ENCODE results near the gene SGCG.

DNA sequence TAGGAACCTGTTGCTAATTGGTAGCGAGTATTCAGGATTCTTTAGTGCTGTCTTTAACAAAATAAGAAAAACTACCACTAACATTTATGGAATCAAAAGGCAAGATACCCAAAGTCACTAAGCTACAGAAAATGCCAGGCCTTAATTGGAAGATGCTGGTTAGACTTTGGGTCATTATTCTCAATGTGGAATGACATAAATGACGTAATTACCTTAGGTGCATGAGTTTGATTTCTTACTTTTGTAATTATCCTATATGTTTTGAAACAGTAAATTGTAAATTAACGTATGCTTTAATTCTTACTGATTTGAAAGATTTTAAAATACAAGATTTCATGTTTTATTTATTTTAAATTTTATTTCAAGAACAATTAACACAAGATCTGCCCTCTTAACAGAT lies 25.0 kb downstream of the SGCG start:
- TF ChIP-seq, protein P1, sequence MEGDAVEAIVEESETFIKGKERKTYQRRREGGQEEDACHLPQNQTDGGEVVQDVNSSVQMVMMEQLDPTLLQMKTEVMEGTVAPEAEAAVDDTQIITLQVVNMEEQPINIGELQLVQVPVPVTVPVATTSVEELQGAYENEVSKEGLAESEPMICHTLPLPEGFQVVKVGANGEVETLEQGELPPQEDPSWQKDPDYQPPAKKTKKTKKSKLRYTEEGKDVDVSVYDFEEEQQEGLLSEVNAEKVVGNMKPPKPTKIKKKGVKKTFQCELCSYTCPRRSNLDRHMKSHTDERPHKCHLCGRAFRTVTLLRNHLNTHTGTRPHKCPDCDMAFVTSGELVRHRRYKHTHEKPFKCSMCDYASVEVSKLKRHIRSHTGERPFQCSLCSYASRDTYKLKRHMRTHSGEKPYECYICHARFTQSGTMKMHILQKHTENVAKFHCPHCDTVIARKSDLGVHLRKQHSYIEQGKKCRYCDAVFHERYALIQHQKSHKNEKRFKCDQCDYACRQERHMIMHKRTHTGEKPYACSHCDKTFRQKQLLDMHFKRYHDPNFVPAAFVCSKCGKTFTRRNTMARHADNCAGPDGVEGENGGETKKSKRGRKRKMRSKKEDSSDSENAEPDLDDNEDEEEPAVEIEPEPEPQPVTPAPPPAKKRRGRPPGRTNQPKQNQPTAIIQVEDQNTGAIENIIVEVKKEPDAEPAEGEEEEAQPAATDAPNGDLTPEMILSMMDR (conservative IDR thresholded peaks at IDR 0.05; ENCODE audit: low read depth, low read length) = no peak
- TF ChIP-seq RAD21 (IDR thresholded peaks at IDR 0.05; ENCODE audit: low read length) (no peak), POLR2A (IDR thresholded peaks at IDR 0.05; ENCODE audit: low read depth, low read length) (no peak), RCOR1 (IDR thresholded peaks at IDR 0.05; ENCODE audit: insufficient replicate concordance, low read length) (no peak), NFE2L2 (IDR thresholded peaks at IDR 0.05; ENCODE audit: low read depth, low read length) (no peak), MXI1 (IDR thresholded peaks at IDR 0.05; ENCODE audit: borderline replicate concordance, low read depth, low read length) (no peak), RFX5 (IDR thresholded peaks at IDR 0.05; ENCODE audit: low read depth, low read length) (no peak), MAZ (IDR thresholded peaks at IDR 0.05; ENCODE audit: borderline replicate concordance, low read depth, low read length) (no peak), BHLHE40 (IDR thresholded peaks at IDR 0.05; ENCODE audit: low read depth, low read length) (no peak)
- TF ChIP-seq, protein P2, sequence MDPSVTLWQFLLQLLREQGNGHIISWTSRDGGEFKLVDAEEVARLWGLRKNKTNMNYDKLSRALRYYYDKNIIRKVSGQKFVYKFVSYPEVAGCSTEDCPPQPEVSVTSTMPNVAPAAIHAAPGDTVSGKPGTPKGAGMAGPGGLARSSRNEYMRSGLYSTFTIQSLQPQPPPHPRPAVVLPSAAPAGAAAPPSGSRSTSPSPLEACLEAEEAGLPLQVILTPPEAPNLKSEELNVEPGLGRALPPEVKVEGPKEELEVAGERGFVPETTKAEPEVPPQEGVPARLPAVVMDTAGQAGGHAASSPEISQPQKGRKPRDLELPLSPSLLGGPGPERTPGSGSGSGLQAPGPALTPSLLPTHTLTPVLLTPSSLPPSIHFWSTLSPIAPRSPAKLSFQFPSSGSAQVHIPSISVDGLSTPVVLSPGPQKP (IDR thresholded peaks at IDR 0.05; ENCODE audit: borderline replicate concordance, low read depth, low read length) = no peak
